Stimulated activated CD8-positive, alpha-beta memory T cell treated with anti-CD3 and anti-CD28 coated beads, Interleukin-7, amount 100 ng/mL, for 1 hour (primary cell): ENCODE measurements around the gene MMP23B.
A peak's percentile ranks its signal among the peaks of the same experiment; 100 is the strongest.

ENCODE experiments used
- DNase-seq, 2 donors: peaks; one replicate each; pipeline ENCODE4 v3.0.0-alpha.2; 2020; ENCODE audit warnings: low read depth in 2 of 2

MMP23B gene

GRCh38 chr1:1602968-1603506, 28.9 kb upstream of the MMP23B start:
- DNase-seq, result no peak

DNA sequence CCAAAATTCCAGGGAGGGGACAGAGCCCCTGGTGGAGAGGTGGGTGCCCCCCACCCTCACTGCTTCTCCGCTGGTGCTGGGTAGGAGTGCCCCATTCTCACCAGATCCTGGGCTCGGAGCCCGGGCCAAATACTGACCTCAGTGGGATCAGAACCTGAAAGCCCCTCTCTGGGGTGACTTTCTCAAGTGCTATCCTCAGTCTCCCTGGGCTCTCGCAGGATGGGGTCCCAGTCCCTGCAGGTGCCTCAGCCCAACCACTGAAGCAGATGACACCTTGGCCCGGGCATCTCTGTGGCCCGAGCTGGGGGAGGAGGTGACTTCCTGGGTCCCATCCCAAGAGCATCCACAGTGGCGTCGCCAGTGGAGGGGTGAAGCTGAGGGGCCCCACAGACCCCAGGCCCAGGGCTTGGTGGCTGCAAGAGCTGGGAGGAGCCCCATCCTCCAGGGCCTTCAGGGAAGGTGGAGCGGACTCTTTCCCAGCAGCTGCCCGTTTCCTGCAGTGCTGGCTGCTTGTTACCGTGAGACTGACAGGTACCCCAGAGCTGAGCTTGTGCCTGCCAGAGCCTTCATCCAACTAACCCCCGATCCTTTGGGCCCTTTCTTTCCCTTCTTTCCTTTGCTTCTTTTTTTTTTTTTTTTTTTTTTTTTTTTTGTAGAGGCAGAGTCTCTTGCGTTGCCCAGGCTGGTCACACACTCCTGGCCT, 28.2 kb upstream of the MMP23B start:
- no peak for DNase-seq

GRCh38 chr1:1604374-1605033, 27.5 kb upstream of the MMP23B start:
- no peak for DNase-seq

DNA sequence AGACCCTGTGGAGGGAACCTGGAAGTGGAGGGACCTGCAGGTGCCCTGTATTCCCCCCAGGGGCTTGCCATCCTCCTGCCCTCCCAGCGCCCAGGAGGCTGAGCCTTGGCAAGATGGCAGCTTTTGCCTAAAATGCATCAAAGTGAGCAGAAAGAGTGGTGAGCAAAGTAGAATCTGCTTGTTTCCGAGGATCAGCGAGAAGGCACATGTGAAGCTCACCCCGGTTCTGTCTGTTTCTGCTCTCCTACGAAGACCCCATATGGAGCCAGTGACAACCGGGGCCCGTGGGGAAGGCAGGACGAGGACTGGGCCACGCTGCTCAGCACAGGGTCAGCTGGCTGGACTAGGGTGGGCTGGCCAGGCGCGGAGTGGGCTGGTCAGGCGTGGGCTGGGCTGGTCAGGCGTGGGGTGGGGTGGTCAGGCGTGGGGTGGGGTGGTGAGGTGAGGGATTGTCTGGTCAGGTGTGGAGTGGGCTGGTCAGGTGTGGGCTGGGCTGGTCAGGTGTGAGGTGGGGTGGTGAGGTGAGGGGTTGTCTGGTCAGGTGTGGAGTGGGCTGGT, 26.9 kb upstream of the MMP23B start:
- no peak for DNase-seq

DNA sequence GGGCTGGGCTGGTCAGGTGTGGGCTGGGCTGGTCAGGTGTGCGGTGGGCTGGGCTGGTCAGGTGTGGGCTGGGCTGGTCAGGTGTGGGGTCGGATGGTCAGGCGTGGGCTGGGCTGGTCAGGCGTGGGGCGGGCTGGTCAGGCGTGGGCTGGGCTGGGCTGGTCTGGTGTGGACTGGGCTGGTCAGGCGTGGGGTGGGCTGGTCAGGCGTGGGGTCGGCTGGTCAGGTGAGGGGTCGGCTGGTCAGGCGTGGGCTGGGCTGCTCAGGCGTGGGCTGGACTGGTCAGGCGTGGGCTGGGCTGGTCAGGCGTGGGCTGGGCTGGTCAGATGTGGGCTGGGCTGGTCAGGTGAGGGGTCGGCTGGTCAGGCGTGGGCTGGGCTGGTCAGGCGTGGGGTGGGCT, 26.2 kb upstream of the MMP23B start:
- DNase-seq, result no peak

DNA sequence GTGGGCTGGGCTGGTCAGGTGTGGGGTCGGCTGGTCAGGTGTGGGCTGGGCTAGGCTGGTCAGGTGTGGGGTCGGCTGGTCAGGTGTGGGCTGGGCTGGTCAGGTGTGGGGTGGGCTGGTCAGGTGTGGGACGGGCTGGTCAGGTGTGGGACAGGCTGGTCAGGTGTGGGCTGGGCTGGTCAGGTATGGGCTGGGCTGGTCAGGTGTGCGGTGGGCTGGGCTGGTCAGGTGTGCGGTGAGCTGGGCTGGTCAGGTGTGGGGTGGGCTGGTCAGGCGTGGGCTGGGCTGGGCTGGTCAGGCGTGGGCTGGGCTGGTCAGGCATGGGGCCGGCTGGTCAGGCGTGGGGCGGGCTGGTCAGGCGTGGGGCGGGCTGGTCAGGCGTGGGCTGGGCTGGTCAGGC, 25.7 kb upstream of the MMP23B start:
- DNase-seq, result no peak

DNA sequence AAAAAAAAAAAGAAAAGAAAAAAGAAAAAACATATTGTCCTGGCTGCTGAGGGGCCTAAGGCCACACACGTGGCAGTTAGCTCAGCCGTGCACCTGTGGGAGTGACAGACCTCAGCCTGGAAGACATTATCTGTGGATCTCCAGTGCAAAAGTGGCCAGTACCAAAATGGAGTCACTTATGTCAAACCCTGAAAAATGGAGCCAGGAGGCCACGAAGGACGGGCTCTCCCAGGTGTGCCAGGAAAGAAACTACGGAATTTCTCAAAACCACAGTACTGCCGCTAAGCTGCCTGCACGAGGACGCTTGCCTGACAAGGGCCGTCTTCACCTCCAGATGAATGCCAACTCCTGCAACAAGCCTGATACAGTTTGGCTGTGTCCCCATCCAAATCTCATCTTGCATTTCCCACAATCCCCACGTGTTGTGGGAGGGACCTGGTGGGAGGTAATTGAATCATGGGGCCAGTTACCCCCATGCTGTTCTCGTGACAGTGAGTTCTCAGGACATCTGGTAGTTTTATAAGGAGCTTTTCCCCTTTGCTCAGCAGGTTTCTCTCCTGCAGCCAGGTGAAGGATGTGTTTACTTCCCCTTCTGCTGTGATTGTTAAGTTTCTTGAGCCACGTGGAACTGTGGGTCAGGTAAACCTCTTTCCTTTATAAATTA, 22.0 kb upstream of the MMP23B start:
- DNase-seq, result no peak

DNA sequence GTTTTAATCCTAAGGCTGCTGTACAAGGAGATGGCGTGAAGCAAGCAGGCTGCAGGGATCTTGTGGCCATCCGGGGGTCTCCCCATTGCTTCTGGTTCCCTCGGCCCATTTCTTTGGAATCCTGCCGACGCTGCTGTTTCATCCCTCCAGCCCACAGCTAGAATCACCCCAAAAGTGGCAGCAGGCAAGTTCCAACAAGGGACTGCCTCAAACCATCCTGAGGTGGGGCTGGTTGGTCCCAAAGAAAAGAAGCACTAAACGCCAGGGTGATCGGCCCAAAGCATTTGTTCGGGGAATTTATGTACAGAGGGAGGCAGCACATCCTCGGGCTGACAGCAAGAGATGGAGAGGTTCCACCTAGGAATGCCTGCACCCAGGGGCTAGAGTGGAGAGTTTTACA, 21.2 kb upstream of the MMP23B start:
- no peak for DNase-seq

GRCh38 chr1:1612104-1612400, 19.9 kb upstream of the MMP23B start:
- no peak for DNase-seq

DNA sequence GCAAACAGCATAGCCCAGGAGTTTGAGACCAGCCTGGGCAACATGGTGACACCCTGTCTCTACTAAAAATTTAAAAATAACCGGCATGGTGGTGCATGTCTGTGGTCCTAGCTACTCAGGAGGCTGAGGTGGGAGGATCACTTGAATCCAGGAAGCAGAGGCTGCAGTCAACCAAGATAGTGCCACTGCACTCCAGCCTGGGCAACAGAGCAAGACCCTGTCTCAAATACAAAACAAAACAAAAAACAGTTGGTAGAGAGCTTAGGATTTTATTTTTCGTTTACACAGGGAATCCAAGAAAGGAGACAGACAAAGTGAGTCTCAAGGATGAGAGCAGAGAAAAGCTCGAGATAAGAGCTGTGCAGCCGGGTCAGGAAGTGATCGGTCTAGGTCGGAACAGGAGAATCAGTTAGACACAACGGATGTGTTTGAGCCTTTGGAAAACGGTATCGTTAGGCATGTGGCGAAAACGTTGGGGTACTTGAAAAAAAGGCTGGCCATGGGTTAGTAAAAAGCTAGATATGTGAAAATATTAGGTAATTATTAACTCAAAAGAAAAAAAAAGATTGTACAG, 18.4 kb upstream of the MMP23B start:
- no peak for DNase-seq

DNA sequence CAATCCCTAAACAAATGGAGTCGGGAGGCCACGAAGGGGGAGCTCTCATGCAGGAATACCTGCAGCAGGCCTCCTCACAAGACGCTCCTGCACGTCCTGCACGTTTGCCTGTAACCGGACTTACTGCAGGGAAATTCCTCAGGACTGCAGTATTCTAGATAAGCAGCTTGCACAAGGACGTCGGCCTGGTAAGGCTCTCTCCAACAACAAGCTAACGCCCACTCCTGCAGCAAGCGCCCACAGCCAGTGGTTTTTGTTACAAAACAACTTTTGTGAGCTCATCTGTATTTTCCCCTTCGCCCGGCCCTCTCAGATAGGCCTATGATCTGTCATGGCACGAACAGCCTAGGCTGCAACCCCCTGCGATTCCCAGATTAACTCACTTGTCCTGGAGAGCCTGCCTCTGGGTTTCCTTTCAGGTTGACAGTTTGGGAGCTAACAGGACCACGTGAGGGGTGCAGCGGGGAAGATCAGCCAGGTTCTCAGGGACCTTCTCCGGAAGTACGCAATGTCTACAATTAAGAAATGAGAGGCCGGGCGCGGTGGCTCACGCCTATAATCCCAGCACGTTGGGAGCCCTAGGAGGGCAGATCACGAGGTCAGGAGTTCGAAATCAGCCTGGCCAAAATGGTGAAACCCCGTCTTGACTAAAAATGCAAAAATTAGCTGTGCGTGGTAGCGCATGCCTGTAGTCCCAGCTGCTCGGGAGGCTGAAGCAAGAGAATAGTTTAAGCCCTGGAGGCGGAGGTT, 17.6 kb upstream of the MMP23B start:
- DNase-seq, result no peak

DNA sequence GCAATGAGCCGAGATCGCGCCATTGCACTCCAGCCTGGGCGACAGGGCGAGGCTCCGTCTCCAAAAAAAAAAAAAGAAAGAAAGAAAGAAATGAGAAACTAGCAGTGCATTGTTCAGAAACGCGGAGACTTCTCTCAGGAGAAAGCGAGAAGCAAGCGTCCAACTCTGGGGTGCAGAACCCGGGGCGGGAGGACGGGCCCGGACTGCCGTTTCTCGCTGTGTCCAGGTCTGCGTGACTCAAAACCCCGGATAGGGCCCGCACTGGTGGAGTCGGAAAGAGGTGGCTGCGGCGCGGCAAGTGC, 17.1 kb upstream of the MMP23B start:
- DNase-seq, result no peak

GRCh38 chr1:1615256-1616044, 16.5 kb upstream of the MMP23B start, which contains the start of gene MIB2:
Gene MIB2 (plus strand): TSS chr1:1615500. CDS start chr1:1623453, 7,953 bp downstream.
- DNase-seq, result peak; percentile 95 to 97

DNA sequence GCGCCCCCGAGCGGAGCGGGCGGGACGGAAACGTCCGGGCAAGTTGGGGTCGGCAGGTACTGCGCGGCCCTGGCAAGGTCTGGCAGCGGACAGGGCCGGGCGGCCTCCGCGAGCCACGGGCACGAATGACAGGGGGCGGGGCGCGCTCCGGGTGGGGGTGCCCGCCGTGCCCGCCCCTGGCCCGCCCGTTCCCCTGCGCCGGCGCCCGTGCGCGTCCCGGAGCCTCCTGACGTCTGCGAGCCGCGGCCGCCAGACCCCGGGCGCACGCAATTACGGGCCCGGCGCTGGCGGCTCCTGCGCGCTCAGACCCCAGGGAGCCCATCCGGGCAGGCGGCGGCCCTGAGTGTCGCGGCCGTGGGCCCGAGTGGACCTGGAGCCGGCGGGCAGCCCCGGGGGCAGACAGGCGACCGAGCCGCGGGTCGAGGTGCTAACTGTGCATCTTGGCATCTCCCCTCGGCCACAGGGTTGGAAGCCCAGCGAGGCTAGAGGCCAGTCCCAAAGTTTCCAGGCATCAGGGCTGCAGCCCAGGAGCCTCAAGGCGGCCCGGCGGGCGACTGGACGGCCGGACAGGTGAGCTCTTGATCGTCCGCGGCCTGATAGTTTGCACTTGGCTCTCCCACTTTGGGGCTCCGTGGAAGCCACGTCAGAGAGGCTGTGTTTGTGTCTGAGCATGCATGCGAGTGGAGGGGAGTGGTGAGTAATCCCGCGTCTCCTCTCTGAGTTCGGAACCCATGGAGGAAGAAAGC, 15.8 kb upstream of the MMP23B start:
- no peak for DNase-seq

- DNase-seq, result no peak
Observed at GRCh38 chr1:1616838-1617237, 15.1 kb upstream of the MMP23B start.

- DNase-seq, result no peak
Observed at GRCh38 chr1:1617516-1617915, 14.5 kb upstream of the MMP23B start.

DNA sequence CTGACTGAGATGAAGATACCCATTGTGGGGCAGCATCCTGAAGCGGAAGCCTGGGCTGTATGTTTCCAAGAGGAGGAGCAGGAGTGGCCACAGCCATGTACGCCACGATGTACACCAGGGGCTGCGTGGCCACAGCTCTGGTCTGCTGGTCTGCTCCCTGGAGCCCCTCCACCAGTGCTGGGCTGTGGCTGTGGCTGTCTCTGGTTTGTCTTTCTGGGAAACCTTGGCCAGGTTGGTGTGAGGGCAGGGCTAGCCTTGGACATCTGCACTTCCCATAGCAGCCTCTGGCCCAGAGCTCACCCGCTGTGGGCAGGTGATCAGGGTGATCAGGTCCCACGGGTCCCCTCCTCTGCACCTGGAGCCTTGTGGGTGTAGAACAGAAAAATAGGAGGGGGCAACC, 14.0 kb upstream of the MMP23B start:
- no peak for DNase-seq

GRCh38 chr1:1618396-1619068, 13.4 kb upstream of the MMP23B start:
- DNase-seq, result no peak

GRCh38 chr1:1619917-1620361, 12.0 kb upstream of the MMP23B start:
- no peak for DNase-seq
